HL-60 (cell line): ENCODE measurements around the gene MTNR1A.

ENCODE experiments used
- DNase-seq, 2 experiments: peaks; one replicate each; pipeline ENCODE4 v3.0.0-alpha.2; 2010 to 2020; ENCODE audit warnings: low read depth in 1 of 2, low spot score in 1 of 2
- H3K27ac ChIP-seq: fragments of 250-450 bp; sonication (Bioruptor Pico); replicated peaks from 2 replicates; pipeline ENCODE4 v1.5.1; 2020; ENCODE audit warnings: mild to moderate bottlenecking, moderate library complexity
- H3K27me3 ChIP-seq: fragments of 250-450 bp; sonication (Bioruptor Pico); 2 replicates; pipeline ENCODE4 v1.5.1; 2021; ENCODE audit warnings: mild to moderate bottlenecking, moderate library complexity; ENCODE audit not compliant: insufficient read depth, poor library complexity, severe bottlenecking
- H3K4me3 ChIP-seq: replicated peaks from 2 replicates; pipeline ENCODE4 v1.5.1; 2011; ENCODE audit warnings: mild to moderate bottlenecking, control low read depth, low read length; ENCODE audit not compliant: insufficient read depth
- CTCF ChIP-seq: IDR thresholded peaks from one replicate; pipeline ENCODE4 v1.5.1; 2011; ENCODE audit warnings: low read length, control low read depth, inconsistent platforms; ENCODE audit not compliant: insufficient read depth
- GABPA ChIP-seq: IDR thresholded peaks from 2 replicates; pipeline ENCODE4 v1.6.1; 2012; ENCODE audit warnings: low read depth
- POLR2AphosphoS5 ChIP-seq: IDR thresholded peaks from 2 replicates; pipeline ENCODE4 v1.6.1; 2012; ENCODE audit warnings: low read depth
- REST ChIP-seq: IDR thresholded peaks from 2 replicates; pipeline ENCODE4 v1.6.1; 2012; ENCODE audit warnings: low read depth; ENCODE audit not compliant: insufficient replicate concordance
- SPI1 ChIP-seq: IDR thresholded peaks from 2 replicates; pipeline ENCODE4 v1.6.1; 2012; ENCODE audit warnings: low read depth, mild to moderate bottlenecking, borderline replicate concordance

Gene MTNR1A

GRCh38 chr4:186501554-186501953 is 53.8 kb downstream of the MTNR1A start:
- DNase-seq, result no peak
- TF ChIP-seq GABPA (no peak), POLR2AphosphoS5 (no peak), SPI1 (no peak), CTCF (no peak), REST (no peak)
- no peak overlapping the region for H3K27ac ChIP-seq
- H3K27me3 ChIP-seq, result no peaks in the 10 kb centered on the region
- H3K4me3 ChIP-seq, result no peak overlapping the region

GRCh38 chr4:186500721-186501304 is 54.6 kb downstream of the MTNR1A start:
- DNase-seq, result no peak
- Histone ChIP-seq H3K27ac (no peak overlapping the region), H3K4me3 (no peak overlapping the region), H3K27me3 (no peaks in the 10 kb centered on the region)
- TF ChIP-seq SPI1, result no peak
- TF ChIP-seq POLR2AphosphoS5, result no peak
- no peak for TF ChIP-seq REST
- TF ChIP-seq GABPA, result no peak
- TF ChIP-seq CTCF, result no peak

GRCh38 chr4:186499467-186499866 is 55.9 kb downstream of the MTNR1A start:
- TF ChIP-seq GABPA (no peak), REST (no peak), SPI1 (no peak), POLR2AphosphoS5 (no peak), CTCF (no peak)
- Histone ChIP-seq H3K27ac (no peak overlapping the region), H3K4me3 (no peak overlapping the region), H3K27me3 (no peaks in the 10 kb centered on the region)
- DNase-seq, result no peak
